ENCODE results near the gene MPZL1. TPM values are rescaled to one million over a fixed set of nuclear protein-coding genes. Genes with fewer than 3 reads are reported as not detected.

The MPZL1 gene
- total and polyA plus RNA-seq, 7 donors, result 5.2 to 22.4 (median 14.1) TPM

DNA sequence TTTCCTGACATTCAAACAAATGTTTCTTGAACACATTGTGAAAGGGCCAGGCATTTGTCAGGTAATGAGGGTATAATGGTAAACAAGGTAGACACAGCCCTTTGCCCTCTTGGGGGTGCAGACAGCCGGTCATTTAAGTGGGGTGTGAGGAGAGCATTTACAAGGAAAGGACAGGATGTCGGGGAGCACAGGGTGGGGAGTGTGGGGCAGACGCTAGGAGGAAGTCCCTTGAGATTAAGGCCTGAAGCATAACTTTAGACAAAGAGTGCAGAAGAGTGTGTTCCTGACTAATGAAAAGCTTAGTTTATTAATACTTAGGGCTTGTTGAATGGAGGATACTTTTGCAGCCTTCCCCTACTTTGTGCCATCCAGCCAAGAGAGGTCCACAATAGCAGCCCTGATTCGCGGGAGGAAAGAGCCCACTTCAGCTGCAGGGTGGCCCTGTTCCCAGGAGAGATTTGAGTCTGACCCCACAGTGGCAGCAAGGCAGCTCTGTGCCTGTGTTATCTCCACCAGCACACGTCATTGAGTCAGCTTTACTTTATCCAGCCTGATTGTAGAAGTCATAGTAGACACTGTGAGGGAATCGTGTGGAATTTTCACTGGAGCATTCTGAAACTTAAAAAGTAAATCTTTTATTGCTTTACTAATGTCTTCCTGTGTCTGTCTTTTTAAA is 35.1 kb downstream of the MPZL1 start:
- H3K36me3 ChIP-seq (ENCODE audit: insufficient read depth in 1 of 2, low read depth in 1 of 2), result no peaks in the 10 kb centered on the region
- no peak overlapping the region for H3K27ac ChIP-seq
- H3K9me3 ChIP-seq, result no peaks in the 10 kb centered on the region
- peaks cover 16% of the 10 kb centered on the region for H3K4me1 ChIP-seq
- intact Hi-C loops (cut with DNase I), result no loop called here
- 72 to 74% (median 73%) methylated on average over 7 of the region's 7 CpGs for WGBS, 3 donors
- DNase-seq (no peak), ATAC-seq (no peak)
- no peak overlapping the region for H3K4me3 ChIP-seq
- H3K27me3 ChIP-seq (ENCODE audit: insufficient read depth in 3 of 3, low read length in 2 of 3), result no peaks in the 10 kb centered on the region
- TF ChIP-seq, protein P1, sequence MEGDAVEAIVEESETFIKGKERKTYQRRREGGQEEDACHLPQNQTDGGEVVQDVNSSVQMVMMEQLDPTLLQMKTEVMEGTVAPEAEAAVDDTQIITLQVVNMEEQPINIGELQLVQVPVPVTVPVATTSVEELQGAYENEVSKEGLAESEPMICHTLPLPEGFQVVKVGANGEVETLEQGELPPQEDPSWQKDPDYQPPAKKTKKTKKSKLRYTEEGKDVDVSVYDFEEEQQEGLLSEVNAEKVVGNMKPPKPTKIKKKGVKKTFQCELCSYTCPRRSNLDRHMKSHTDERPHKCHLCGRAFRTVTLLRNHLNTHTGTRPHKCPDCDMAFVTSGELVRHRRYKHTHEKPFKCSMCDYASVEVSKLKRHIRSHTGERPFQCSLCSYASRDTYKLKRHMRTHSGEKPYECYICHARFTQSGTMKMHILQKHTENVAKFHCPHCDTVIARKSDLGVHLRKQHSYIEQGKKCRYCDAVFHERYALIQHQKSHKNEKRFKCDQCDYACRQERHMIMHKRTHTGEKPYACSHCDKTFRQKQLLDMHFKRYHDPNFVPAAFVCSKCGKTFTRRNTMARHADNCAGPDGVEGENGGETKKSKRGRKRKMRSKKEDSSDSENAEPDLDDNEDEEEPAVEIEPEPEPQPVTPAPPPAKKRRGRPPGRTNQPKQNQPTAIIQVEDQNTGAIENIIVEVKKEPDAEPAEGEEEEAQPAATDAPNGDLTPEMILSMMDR (IDR thresholded peaks at IDR 0.05), result no peak

DNA sequence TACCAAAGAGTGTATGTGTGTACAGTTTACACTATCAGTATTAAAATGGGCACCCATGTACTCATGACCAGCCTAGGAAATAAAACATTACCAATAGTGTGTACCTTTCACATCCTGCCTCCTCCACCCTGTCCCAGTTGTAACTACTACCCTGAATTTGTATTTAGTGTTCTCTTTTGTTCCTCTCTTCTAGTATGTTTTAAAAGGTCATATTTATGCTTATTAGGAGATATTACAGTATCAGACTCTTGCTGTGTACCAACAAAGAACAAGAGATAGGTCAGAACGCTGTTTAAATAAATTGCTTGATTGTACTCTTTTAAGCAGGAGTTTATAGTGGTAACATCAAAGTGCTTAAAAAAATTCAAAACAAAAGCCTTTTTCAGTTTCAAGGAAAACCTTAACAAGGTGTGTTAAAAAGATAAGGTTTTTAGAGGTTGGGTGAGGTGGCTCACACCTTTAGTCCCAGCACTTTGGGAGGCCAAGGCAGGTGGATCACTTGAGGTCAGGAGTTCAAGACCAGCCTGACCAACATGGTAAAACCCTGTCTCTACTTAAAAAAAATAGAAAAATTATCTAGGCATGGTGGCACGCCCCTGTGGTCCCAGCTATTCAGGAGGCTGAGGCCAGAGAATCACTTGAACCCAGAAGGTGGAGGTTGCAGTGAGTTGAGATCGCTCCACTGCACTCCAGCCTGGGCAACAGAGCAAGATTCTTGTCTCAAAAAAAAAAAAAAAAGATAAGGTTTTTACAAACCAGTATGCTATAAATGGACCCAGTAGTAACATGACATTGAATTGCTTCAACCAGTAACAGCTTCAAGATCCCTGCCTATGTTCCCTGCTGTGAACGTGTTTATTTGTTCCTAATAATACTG is 35.9 kb downstream of the MPZL1 start:
- no peaks in the 10 kb centered on the region for H3K9me3 ChIP-seq
- no peaks in the 10 kb centered on the region for H3K36me3 ChIP-seq (ENCODE audit: insufficient read depth in 1 of 2, low read depth in 1 of 2)
- intact Hi-C loops (cut with DNase I), result no loop called here
- TF ChIP-seq, protein P1 (IDR thresholded peaks at IDR 0.05), result no peak
- 95 to 97% (median 95%) methylated on average over 4 of the region's 4 CpGs for WGBS, 3 donors
- no peaks in the 10 kb centered on the region for H3K27me3 ChIP-seq (ENCODE audit: insufficient read depth in 3 of 3, low read length in 2 of 3)
- H3K27ac ChIP-seq, result no peak overlapping the region
- ATAC-seq (no peak), DNase-seq (no peak)
- no peak overlapping the region for H3K4me3 ChIP-seq
- peaks cover 9% of the 10 kb centered on the region for H3K4me1 ChIP-seq

DNA sequence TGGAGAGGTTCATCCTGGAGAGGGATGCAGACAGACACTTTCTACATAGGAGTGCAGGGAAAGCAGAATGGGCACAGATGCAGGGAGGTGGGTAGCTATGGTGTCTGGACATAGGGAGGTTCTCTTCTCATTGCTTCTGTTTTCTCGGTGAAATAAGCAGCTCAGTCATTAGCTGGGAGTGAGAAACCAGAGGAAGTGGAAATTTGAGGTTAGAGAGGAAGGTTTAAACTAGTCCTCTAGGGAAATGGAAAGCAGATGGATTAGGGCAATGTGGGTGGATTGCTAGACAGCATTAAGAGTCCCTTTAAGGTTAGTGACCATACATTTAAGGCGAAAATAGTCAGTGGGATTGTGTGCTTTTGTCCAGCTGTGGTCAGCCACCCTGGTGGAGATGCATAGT is 39.6 kb downstream of the MPZL1 start:
- Histone ChIP-seq H3K4me3 (no peak overlapping the region), H3K27me3 (ENCODE audit: insufficient read depth in 3 of 3, low read length in 2 of 3) (no peaks in the 10 kb centered on the region), H3K27ac (no peak overlapping the region), H3K36me3 (ENCODE audit: insufficient read depth in 1 of 2, low read depth in 1 of 2) (peaks cover 0 to 8% of the 10 kb centered on the region in 2 donors), H3K9me3 (no peaks in the 10 kb centered on the region), H3K4me1 (peaks cover 12% of the 10 kb centered on the region)
- intact Hi-C loops (cut with DNase I), result loop anchor here in 1 of 2 donors (5.0 kb wide), 1 partner anchor 39 kb away; the partner anchor contains the start of gene MPZL1
- TF ChIP-seq, protein P1 (IDR thresholded peaks at IDR 0.05), result no peak
- 47 to 55% (median 48%) methylated on average over 2 of the region's 2 CpGs for WGBS, 3 donors
- ATAC-seq (no peak), DNase-seq (no peak)

DNA sequence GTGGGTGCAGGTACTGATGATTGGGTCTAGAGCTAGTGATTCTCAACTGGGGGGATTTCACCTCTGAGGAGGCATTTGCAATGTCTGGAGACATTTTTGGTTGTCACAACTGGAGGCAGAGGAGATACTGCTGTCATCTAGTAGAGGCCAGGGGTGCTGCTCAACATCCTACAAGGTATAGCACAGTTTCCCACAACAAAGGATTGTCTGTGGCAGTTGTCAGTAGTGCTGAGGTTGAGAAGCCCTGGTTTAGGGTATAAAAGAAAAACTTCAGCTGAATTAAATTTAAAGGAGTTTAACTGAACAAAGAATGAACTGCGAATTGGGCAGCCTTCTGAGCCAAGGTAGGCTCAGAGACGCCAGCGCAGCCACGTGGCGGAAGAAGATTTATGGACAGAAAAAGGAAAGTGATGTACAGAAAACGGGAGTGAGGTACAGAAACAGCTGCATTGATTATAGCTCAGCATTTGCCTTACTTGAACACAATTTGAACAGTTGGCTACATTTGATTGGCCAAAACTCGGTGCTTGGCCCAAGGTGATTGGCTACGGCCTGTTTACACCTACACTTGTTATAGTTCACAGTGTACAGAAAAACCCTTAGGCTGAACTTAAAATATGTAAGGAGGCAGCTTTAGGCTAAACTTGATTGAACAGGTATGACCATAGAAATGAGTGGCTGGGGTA is 40.4 kb downstream of the MPZL1 start:
- WGBS, 3 donors, result 92 to 95% (median 93%) methylated on average over 8 of the region's 8 CpGs
- intact Hi-C loops (cut with DNase I), result loop anchor here in 1 of 2 donors (5.0 kb wide), 1 partner anchor 40 kb away; the partner anchor contains the start of gene MPZL1
- DNase-seq (no peak), ATAC-seq (no peak)
- Histone ChIP-seq H3K27me3 (ENCODE audit: insufficient read depth in 3 of 3, low read length in 2 of 3) (no peaks in the 10 kb centered on the region), H3K4me3 (no peak overlapping the region), H3K9me3 (no peaks in the 10 kb centered on the region), H3K36me3 (ENCODE audit: insufficient read depth in 1 of 2, low read depth in 1 of 2) (peaks cover 0 to 16% of the 10 kb centered on the region in 2 donors), H3K4me1 (peaks cover 7% of the 10 kb centered on the region), H3K27ac (no peak overlapping the region)
- TF ChIP-seq, protein P1 (IDR thresholded peaks at IDR 0.05), result no peak
